ENCODE data around the gene COBLL1.

The COBLL1 gene

GRCh38 chr2:164792316-164793170 lies 49.1 kb downstream of the COBLL1 start:
- H3K4me3 ChIP-seq (ENCODE audit: low read depth, low read length): no peak overlapping the region
- no peaks in the 10 kb centered on the region for H3K36me3 ChIP-seq
- no peak for TF ChIP-seq CTCF (IDR thresholded peaks at IDR 0.05; ENCODE audit: low read depth, low read length)
- DNase-seq: no peak
- no peaks in the 10 kb centered on the region for H3K27me3 ChIP-seq
- H3K9me3 ChIP-seq: no peaks in the 10 kb centered on the region
- no peaks in the 10 kb centered on the region; the same call in 1 of the 2 replicates for H3K4me1 ChIP-seq

GRCh38 chr2:164789968-164790367 lies 51.7 kb downstream of the COBLL1 start:
- no peak for TF ChIP-seq CTCF (IDR thresholded peaks at IDR 0.05; ENCODE audit: low read depth, low read length)
- H3K4me1 ChIP-seq: no peaks in the 10 kb centered on the region; the same call in 1 of the 2 replicates
- H3K36me3 ChIP-seq: no peaks in the 10 kb centered on the region
- no peaks in the 10 kb centered on the region for H3K27me3 ChIP-seq
- H3K4me3 ChIP-seq (ENCODE audit: low read depth, low read length): no peak overlapping the region
- DNase-seq: no peak
- no peaks in the 10 kb centered on the region for H3K9me3 ChIP-seq

- Histone ChIP-seq H3K36me3 (no peaks in the 10 kb centered on the region), H3K27me3 (no peaks in the 10 kb centered on the region), H3K9me3 (no peaks in the 10 kb centered on the region), H3K4me1 (no peaks in the 10 kb centered on the region), H3K4me3 (ENCODE audit: low read depth, low read length) (no peak overlapping the region)
- no peak for TF ChIP-seq CTCF (IDR thresholded peaks at IDR 0.05; ENCODE audit: low read depth, low read length)
- no peak for DNase-seq
These were observed 54.8 kb downstream of the COBLL1 start for GRCh38 chr2:164786787-164787186.

- no peak for TF ChIP-seq CTCF (IDR thresholded peaks at IDR 0.05; ENCODE audit: low read depth, low read length)
- H3K36me3 ChIP-seq: no peaks in the 10 kb centered on the region
- no peak for DNase-seq
- no peak overlapping the region for H3K4me3 ChIP-seq (ENCODE audit: low read depth, low read length)
- no peaks in the 10 kb centered on the region for H3K4me1 ChIP-seq
- H3K9me3 ChIP-seq: no peaks in the 10 kb centered on the region
- H3K27me3 ChIP-seq: no peaks in the 10 kb centered on the region
These were observed 56.2 kb downstream of the COBLL1 start for GRCh38 chr2:164785457-164785856.

GRCh38 chr2:164784376-164784775 lies 57.2 kb downstream of the COBLL1 start:
- no peak for TF ChIP-seq CTCF (IDR thresholded peaks at IDR 0.05; ENCODE audit: low read depth, low read length)

GRCh38 chr2:164782323-164782722 lies 59.3 kb downstream of the COBLL1 start:
- H3K4me3 ChIP-seq (ENCODE audit: low read depth, low read length): no peak overlapping the region
- H3K27me3 ChIP-seq: no peaks in the 10 kb centered on the region
- H3K36me3 ChIP-seq: no peaks in the 10 kb centered on the region
- DNase-seq: no peak
- TF ChIP-seq CTCF (IDR thresholded peaks at IDR 0.05; ENCODE audit: low read depth, low read length): no peak
- H3K9me3 ChIP-seq: no peaks in the 10 kb centered on the region
- H3K4me1 ChIP-seq: no peaks in the 10 kb centered on the region

More at GRCh38 chr2:164784376-164784775, 57.2 kb downstream of the COBLL1 start:
- no peaks in the 10 kb centered on the region for H3K9me3 ChIP-seq
- no peak overlapping the region for H3K4me3 ChIP-seq (ENCODE audit: low read depth, low read length)
- no peaks in the 10 kb centered on the region for H3K4me1 ChIP-seq
- DNase-seq: no peak
- H3K27me3 ChIP-seq: no peaks in the 10 kb centered on the region
- no peaks in the 10 kb centered on the region for H3K36me3 ChIP-seq
